ENCODE data around the gene FAT1.

The FAT1 gene

GRCh38 chr4:186724058-186724863 is 605 bp upstream of the FAT1 start:
- DNase-seq: no peak

GRCh38 chr4:186722796-186723291 is 812 bp downstream of the FAT1 start:
- no peak for DNase-seq

GRCh38 chr4:186719925-186720694 is 3.5 kb downstream of the FAT1 start:
- DNase-seq: no peak

GRCh38 chr4:186717556-186717955 is 6.1 kb downstream of the FAT1 start:
- no peak for DNase-seq

- DNase-seq: no peak
Observed at GRCh38 chr4:186715077-186715476, 8.6 kb downstream of the FAT1 start.

GRCh38 chr4:186714006-186714675 is 9.5 kb downstream of the FAT1 start:
- DNase-seq: no peak

- DNase-seq: no peak
Observed at GRCh38 chr4:186712690-186713089, 11.0 kb downstream of the FAT1 start.

- DNase-seq: no peak
Observed at GRCh38 chr4:186710521-186711119, 13.0 kb downstream of the FAT1 start.

- no peak for DNase-seq
Observed at GRCh38 chr4:186709517-186709916, 14.1 kb downstream of the FAT1 start.

GRCh38 chr4:186708554-186708953 is 15.1 kb downstream of the FAT1 start:
- DNase-seq: no peak

GRCh38 chr4:186707996-186708395 is 15.7 kb downstream of the FAT1 start:
- no peak for DNase-seq

- DNase-seq: no peak
Observed at GRCh38 chr4:186707574-186707973, 16.1 kb downstream of the FAT1 start.

GRCh38 chr4:186704057-186704456 is 19.6 kb downstream of the FAT1 start:
- DNase-seq: no peak

- no peak for DNase-seq
Observed at GRCh38 chr4:186703510-186703909, 20.1 kb downstream of the FAT1 start.

- DNase-seq: no peak
Observed at GRCh38 chr4:186702940-186703339, 20.7 kb downstream of the FAT1 start.

- DNase-seq: no peak
Observed at GRCh38 chr4:186702297-186702696, 21.4 kb downstream of the FAT1 start.

GRCh38 chr4:186701788-186702187 is 21.9 kb downstream of the FAT1 start:
- DNase-seq: no peak

GRCh38 chr4:186701273-186701672 is 22.4 kb downstream of the FAT1 start:
- DNase-seq: no peak

- DNase-seq: no peak
Observed at GRCh38 chr4:186700746-186701145, 22.9 kb downstream of the FAT1 start.

- no peak for DNase-seq
Observed at GRCh38 chr4:186699881-186700397, 23.7 kb downstream of the FAT1 start.

GRCh38 chr4:186699298-186699697 is 24.4 kb downstream of the FAT1 start:
- no peak for DNase-seq

GRCh38 chr4:186698525-186698924 is 25.1 kb downstream of the FAT1 start:
- no peak for DNase-seq

- DNase-seq: no peak
Observed at GRCh38 chr4:186698028-186698427, 25.6 kb downstream of the FAT1 start.

Data from CD4-positive, alpha-beta T cell treated with Interleukin-12 subunit alpha and Interleukin-12 subunit beta, for 1 hour (primary cell).